Measurements from ENCODE around the gene SYNGR4.

GRCh38 chr19:48354332-48354992 is 9.7 kb upstream of the SYNGR4 start:
- no peak for TF ChIP-seq POLR2A (IDR thresholded peaks at IDR 0.05)
- TF ChIP-seq CTCF (IDR thresholded peaks at IDR 0.05) = no peak
